GM23338 (cell line): ENCODE measurements around the gene GIGYF2. TPM values are rescaled to one million over a fixed set of nuclear protein-coding genes. Genes with fewer than 3 reads are reported as not detected.

Experiments
- ATAC-seq: fragments of 200-7000 bp; cut with Tn5 transposase; 3 replicates; pipeline ENCODE4 v1.9.1; 2020
- DNase-seq: peaks from one replicate; pipeline ENCODE4 v3.0.0-alpha.2; 2015; ENCODE audit warnings: low spot score
- H2AFZ ChIP-seq: fragments of 200-600 bp; sonication (generic); 2 replicates; pipeline ENCODE4 v1.8.0; 2016; ENCODE audit warnings: antibody characterized with exemption, mild to moderate bottlenecking, moderate library complexity
- H3F3A ChIP-seq: fragments of 200-600 bp; sonication (generic); replicated peaks from 2 replicates; pipeline ENCODE4 v1.8.0; 2017; ENCODE audit warnings: antibody characterized with exemption, mixed run types, low read depth
- H3K27ac ChIP-seq: fragments of 200-600 bp; sonication (generic); 2 replicates; pipeline ENCODE4 v1.6.1; 2016; ENCODE audit warnings: low read depth
- H3K27me3 ChIP-seq: fragments of 200-600 bp; sonication (generic); 2 replicates; pipeline ENCODE4 v1.8.0; 2016; ENCODE audit warnings: mild to moderate bottlenecking, mixed run types, moderate library complexity; ENCODE audit not compliant: insufficient read depth
- H3K36me3 ChIP-seq: fragments of 200-600 bp; sonication (generic); 2 replicates; pipeline ENCODE4 v1.8.0; 2016; ENCODE audit warnings: mild to moderate bottlenecking; ENCODE audit not compliant: insufficient read depth
- H3K4me1 ChIP-seq: fragments of 200-600 bp; sonication (generic); 2 replicates; pipeline ENCODE4 v1.8.0; 2016; ENCODE audit warnings: mild to moderate bottlenecking, moderate library complexity; ENCODE audit not compliant: insufficient read depth
- H3K4me2 ChIP-seq: fragments of 200-600 bp; sonication (generic); 2 replicates; pipeline ENCODE4 v1.7.1; 2017; ENCODE audit warnings: mixed run types
- H3K4me3 ChIP-seq: fragments of 200-600 bp; sonication (generic); 2 replicates; pipeline ENCODE4 v1.6.1; 2016; ENCODE audit warnings: mixed run types
- H3K79me2 ChIP-seq: fragments of 200-600 bp; sonication (generic); replicated peaks from 2 replicates; pipeline ENCODE4 v1.8.0; 2017; ENCODE audit warnings: mild to moderate bottlenecking; ENCODE audit not compliant: insufficient read depth
- H3K9me2 ChIP-seq: fragments of 200-600 bp; sonication (generic); 2 replicates; pipeline ENCODE4 v1.8.0; 2017; ENCODE audit not compliant: insufficient read depth
- H4K20me1 ChIP-seq: fragments of 200-600 bp; sonication (generic); replicated peaks from 2 replicates; pipeline ENCODE4 v1.8.0; 2017; ENCODE audit warnings: mild to moderate bottlenecking; ENCODE audit not compliant: insufficient read depth
- H3K27ac Mint-ChIP-seq: 2 replicates; pipeline ENCODE4 v1.8.0; 2020; ENCODE audit warnings: inconsistent platforms, mild to moderate bottlenecking, moderate library complexity, mixed read lengths
- H3K27me3 Mint-ChIP-seq: 3 replicates; pipeline ENCODE4 v1.8.0; 2022; ENCODE audit warnings: low read depth, mild to moderate bottlenecking, moderate library complexity, mixed read lengths, inconsistent platforms; ENCODE audit not compliant: insufficient read depth, poor library complexity
- H3K36me3 Mint-ChIP-seq: 3 replicates; pipeline ENCODE4 v1.8.0; 2021; ENCODE audit warnings: low read depth, mild to moderate bottlenecking, inconsistent platforms, moderate library complexity, mixed read lengths
- H3K4me1 Mint-ChIP-seq: 3 replicates; pipeline ENCODE4 v1.8.0; 2020; ENCODE audit warnings: mild to moderate bottlenecking, inconsistent platforms, mixed read lengths
- H3K4me3 Mint-ChIP-seq: 3 replicates; pipeline ENCODE4 v1.8.0; 2021; ENCODE audit warnings: moderate library complexity, mild to moderate bottlenecking, inconsistent platforms, mixed read lengths
- H3K9me3 Mint-ChIP-seq: 3 replicates; pipeline ENCODE4 v1.8.0; 2020; ENCODE audit warnings: moderate library complexity, mild to moderate bottlenecking, inconsistent platforms, mixed read lengths
- CREB1 ChIP-seq: fragments of 250-450 bp; sonication (Bioruptor Pico); IDR thresholded peaks from 2 replicates; pipeline ENCODE4 v1.5.0; 2020; ENCODE audit warnings: low read depth, mild to moderate bottlenecking, moderate library complexity
- CTCF ChIP-seq, 2 experiments: fragments of 200-600 bp in 1 of 2; sonication (generic) in 1 of 2; conservative IDR thresholded peaks; 2 replicates each; pipeline versions ENCODE4 v1.5.1 to v1.6.1; 2016 to 2017; ENCODE audit warnings: antibody characterized with exemption in 2 of 2, low read depth in 2 of 2, mild to moderate bottlenecking in 2 of 2, moderate library complexity in 1 of 2
- ETS1 ChIP-seq: IDR thresholded peaks from 2 replicates; pipeline ENCODE4 v1.6.1; 2016; ENCODE audit warnings: antibody characterized with exemption
- EZH2 ChIP-seq: fragments of 200-600 bp; sonication (generic); IDR thresholded peaks from one replicate; pipeline ENCODE4 v1.8.0; 2017; ENCODE audit warnings: antibody characterized with exemption, mild to moderate bottlenecking, low read depth; ENCODE audit not compliant: unreplicated experiment
- EZH2phosphoT487 ChIP-seq: fragments of 200-600 bp; sonication (generic); IDR thresholded peaks from one replicate; pipeline ENCODE4 v1.8.1; 2018; ENCODE audit warnings: antibody characterized with exemption; ENCODE audit not compliant: unreplicated experiment
- JUNB ChIP-seq: IDR thresholded peaks from one replicate; pipeline ENCODE4 v1.6.1; 2016; ENCODE audit warnings: antibody characterized with exemption; ENCODE audit not compliant: unreplicated experiment
- NANOG ChIP-seq: IDR thresholded peaks from 2 replicates; pipeline ENCODE4 v1.6.1; 2016; ENCODE audit warnings: antibody characterized with exemption, borderline replicate concordance
- POLR2AphosphoS5 ChIP-seq: IDR thresholded peaks from 2 replicates; pipeline ENCODE4 v1.6.1; 2016; ENCODE audit warnings: antibody characterized with exemption, low read depth
- REST ChIP-seq: IDR thresholded peaks from one replicate; pipeline ENCODE4 v1.6.1; 2018; ENCODE audit warnings: antibody characterized with exemption; ENCODE audit not compliant: unreplicated experiment
- STAT1 ChIP-seq: IDR thresholded peaks from one replicate; pipeline ENCODE4 v1.6.1; 2016; ENCODE audit warnings: antibody characterized with exemption; ENCODE audit not compliant: unreplicated experiment
- ZNF114 ChIP-seq: fragments of 250-450 bp; sonication (Bioruptor Pico); IDR thresholded peaks from 2 replicates; pipeline ENCODE4 v1.5.0; 2020; ENCODE audit warnings: mild to moderate bottlenecking, moderate library complexity
- ZNF331 ChIP-seq: fragments of 250-450 bp; sonication (Bioruptor Pico); IDR thresholded peaks from 2 replicates; pipeline ENCODE4 v1.5.0; 2020; ENCODE audit warnings: low read depth, mild to moderate bottlenecking, moderate library complexity
- ZNF462 ChIP-seq: fragments of 250-450 bp; sonication (Bioruptor Pico); IDR thresholded peaks from 2 replicates; pipeline ENCODE4 v1.5.0; 2020; ENCODE audit warnings: mild to moderate bottlenecking, moderate library complexity
- polyA plus RNA-seq: library from polyadenylated mRNA; unstranded; fragments of >200 nt; fragmentation: Nextera tagmentation; extraction: Ambion mirVana; gene quantifications from 2 replicates; pipeline ENCODE4 v1.2.1, GENCODE V29; 2016
- total RNA-seq: library from RNA; depleted of rRNA; stranded (reverse); fragments of >200 nt; shearing (Covaris generic); gene quantifications from 2 replicates; pipeline ENCODE4 v1.2.3, GENCODE V29; 2014

Gene GIGYF2
- total and polyA plus RNA-seq, 2 experiments from 2014 or later = 48.9 to 104 TPM

- H3K36me3 ChIP-seq = no peaks in the 10 kb centered on the region
- peaks cover 23% of the 10 kb centered on the region for H3K27me3 Mint-ChIP-seq
- H3K4me2 ChIP-seq = no peak overlapping the region
- H3K27ac ChIP-seq = no peak overlapping the region
- H3K27ac Mint-ChIP-seq = no peak overlapping the region
- H4K20me1 ChIP-seq = 0 out of 2 replicates have a peak, but pooled peaks cover 5% of the 10 kb centered on the region
- H3F3A ChIP-seq = no peaks in the 10 kb centered on the region
- no peak for TF ChIP-seq NANOG
- no peak for TF ChIP-seq CTCF (conservative IDR thresholded peaks at IDR 0.05; ENCODE audit: low read depth in 2 of 2)
- TF ChIP-seq ZNF462 (CRISPR knock-in tag) = no peak
- no peak for TF ChIP-seq POLR2AphosphoS5
- TF ChIP-seq STAT1 = no peak
- no peak for TF ChIP-seq ZNF331 (CRISPR knock-in tag)
- no peak for TF ChIP-seq CREB1 (CRISPR knock-in tag)
- no peak for TF ChIP-seq EZH2phosphoT487
- no peak for TF ChIP-seq EZH2
- TF ChIP-seq ZNF114 (CRISPR knock-in tag) = no peak
- no peak for TF ChIP-seq ETS1
- TF ChIP-seq JUNB = no peak
- TF ChIP-seq REST = no peak
- H3K4me3 Mint-ChIP-seq = no peak overlapping the region
- peaks cover 7% of the 10 kb centered on the region for H3K27me3 ChIP-seq
- H3K9me2 ChIP-seq = no peaks in the 10 kb centered on the region
- DNase-seq (no peak), ATAC-seq (no peak)
- H3K4me3 ChIP-seq = no peak overlapping the region
- peaks cover 12% of the 10 kb centered on the region for H3K4me1 Mint-ChIP-seq
- H3K79me2 ChIP-seq = no peaks in the 10 kb centered on the region
- H3K9me3 Mint-ChIP-seq = no peaks in the 10 kb centered on the region
- no peaks in the 10 kb centered on the region for H3K36me3 Mint-ChIP-seq
- no peak overlapping the region for H2AFZ ChIP-seq
- H3K4me1 ChIP-seq = no peaks in the 10 kb centered on the region
These were observed 174.3 kb downstream of the GIGYF2 start for GRCh38 chr2:232871418-232871834.
